Heart left ventricle (tissue), 13 donors: ENCODE data around the gene MCF2L.

Source experiments
- POLR2A ChIP-seq, 2 donors: fragments of 450-650 bp; IDR thresholded peaks; one replicate each; pipeline ENCODE4 v1.6.1; 2017; ENCODE audit warnings: antibody characterized with exemption in 2 of 2, mild to moderate bottlenecking in 2 of 2, moderate library complexity in 2 of 2
- TF ChIP-seq, protein P1 (sequence below), 12 donors: fragments of 200-600 bp; sonication (generic) in 4 of 12; IDR thresholded peaks; one replicate each; pipeline versions ENCODE4 v1.5.0 to v1.8.0; 2018 to 2022; ENCODE audit warnings: antibody characterized with exemption in 12 of 12, mild to moderate bottlenecking in 5 of 12
- donor health status: ischemic (EF 13 %, LVEDD 7.1; RV severe dilation, severe dysfunction).
- donor health status: DM: no; HTN: yes; CAD: no.
- donor health status: DM: no; HTN: no; CAD: no.
- donor health status: ischemic (EF 25% LVEDD 6.9; RV normal size, moderate dysfunction).
- donor health status: ischemic (EF 25% LVEDD 5.7; RV mildly dilated, moderate dysfunction).
- donor health status: ischemic (EF 35%, LVEDD 5.7; RV mildly dilated, moderate dysfunction).
- donor health status: nonischemic (EF 11% LVEDD 7.7; RV severe dilation, severe dysfunction).
- donor health status: DM: yes; HTN: yes; CAD: no.
- donor health status: PGD.
- donor health status: ischemic (EF 29% LVEDD 5.4; RV normal size, mild dysfunction).
- donor health status: nonischemic (EF 23%, LVEDD 6.1; RV moderate dilation, normal function).

DNA sequence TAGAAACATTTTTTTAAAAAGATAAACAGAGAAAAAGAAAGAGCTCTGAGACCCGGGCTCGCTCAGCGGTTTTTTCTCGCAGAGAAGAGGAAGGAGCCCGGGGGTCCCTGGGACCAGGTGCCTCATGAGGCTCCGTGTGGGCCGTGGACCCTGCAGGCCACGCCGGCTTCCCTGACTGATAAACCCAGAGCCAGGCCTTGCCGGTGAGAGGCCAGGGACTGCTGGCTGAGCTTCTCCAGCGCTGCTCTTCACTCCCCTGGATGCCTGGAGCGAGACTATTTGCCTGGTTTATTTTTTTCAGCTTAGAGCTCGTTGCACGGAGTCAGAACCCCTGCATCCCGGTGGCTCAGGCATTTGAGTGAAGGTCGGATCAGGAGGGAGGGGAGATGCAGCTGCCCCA, 83.2 kb downstream of the MCF2L start:
- TF ChIP-seq, protein P1, sequence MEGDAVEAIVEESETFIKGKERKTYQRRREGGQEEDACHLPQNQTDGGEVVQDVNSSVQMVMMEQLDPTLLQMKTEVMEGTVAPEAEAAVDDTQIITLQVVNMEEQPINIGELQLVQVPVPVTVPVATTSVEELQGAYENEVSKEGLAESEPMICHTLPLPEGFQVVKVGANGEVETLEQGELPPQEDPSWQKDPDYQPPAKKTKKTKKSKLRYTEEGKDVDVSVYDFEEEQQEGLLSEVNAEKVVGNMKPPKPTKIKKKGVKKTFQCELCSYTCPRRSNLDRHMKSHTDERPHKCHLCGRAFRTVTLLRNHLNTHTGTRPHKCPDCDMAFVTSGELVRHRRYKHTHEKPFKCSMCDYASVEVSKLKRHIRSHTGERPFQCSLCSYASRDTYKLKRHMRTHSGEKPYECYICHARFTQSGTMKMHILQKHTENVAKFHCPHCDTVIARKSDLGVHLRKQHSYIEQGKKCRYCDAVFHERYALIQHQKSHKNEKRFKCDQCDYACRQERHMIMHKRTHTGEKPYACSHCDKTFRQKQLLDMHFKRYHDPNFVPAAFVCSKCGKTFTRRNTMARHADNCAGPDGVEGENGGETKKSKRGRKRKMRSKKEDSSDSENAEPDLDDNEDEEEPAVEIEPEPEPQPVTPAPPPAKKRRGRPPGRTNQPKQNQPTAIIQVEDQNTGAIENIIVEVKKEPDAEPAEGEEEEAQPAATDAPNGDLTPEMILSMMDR (IDR thresholded peaks at IDR 0.05): no peak
- TF ChIP-seq POLR2A (IDR thresholded peaks at IDR 0.05): no peak
